GM18508 (cell line): ENCODE data around the gene PAM16.
"Not testable (repeated sequence)": the region's sequence is repeated elsewhere in the genome, so short reads cannot be mapped to it uniquely, and the experiment has no call there.

Experiments used
- ATAC-seq: cut with Tn5 transposase; IDR thresholded peaks from one replicate; pipeline ENCODE4 v1.9.1; 2021; ENCODE audit warnings: moderate number of reproducible peaks; ENCODE audit not compliant: insufficient read depth, unreplicated experiment

PAM16 gene

DNA sequence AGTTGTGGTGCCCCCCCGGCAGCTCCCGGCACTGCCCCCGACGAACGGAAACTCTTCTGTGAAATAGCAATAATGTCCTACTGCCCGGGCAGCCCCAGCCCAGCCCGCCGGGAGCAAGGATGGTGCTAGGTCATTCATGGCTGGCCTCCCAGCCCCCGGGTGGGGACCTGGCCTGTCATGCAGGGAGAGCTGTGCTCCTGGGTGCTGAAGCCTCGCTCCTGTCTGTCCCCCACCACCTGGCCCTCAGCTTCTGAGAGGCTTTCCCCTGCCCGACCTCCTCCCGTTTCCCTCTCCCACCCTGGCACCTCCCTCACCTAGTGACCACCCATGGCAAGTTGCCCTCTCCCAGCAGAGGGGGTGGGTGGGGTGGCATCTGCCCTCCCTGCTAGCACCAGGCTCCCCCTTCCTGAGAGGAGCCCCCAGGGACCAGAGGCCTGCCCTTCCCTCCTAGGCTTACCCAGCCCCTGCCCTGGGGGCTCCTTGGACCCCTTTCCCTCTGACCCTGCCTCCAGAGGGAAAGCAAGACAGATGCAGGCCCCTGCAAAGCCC, 13.5 kb downstream of the PAM16 start:
- no peak for ATAC-seq

DNA sequence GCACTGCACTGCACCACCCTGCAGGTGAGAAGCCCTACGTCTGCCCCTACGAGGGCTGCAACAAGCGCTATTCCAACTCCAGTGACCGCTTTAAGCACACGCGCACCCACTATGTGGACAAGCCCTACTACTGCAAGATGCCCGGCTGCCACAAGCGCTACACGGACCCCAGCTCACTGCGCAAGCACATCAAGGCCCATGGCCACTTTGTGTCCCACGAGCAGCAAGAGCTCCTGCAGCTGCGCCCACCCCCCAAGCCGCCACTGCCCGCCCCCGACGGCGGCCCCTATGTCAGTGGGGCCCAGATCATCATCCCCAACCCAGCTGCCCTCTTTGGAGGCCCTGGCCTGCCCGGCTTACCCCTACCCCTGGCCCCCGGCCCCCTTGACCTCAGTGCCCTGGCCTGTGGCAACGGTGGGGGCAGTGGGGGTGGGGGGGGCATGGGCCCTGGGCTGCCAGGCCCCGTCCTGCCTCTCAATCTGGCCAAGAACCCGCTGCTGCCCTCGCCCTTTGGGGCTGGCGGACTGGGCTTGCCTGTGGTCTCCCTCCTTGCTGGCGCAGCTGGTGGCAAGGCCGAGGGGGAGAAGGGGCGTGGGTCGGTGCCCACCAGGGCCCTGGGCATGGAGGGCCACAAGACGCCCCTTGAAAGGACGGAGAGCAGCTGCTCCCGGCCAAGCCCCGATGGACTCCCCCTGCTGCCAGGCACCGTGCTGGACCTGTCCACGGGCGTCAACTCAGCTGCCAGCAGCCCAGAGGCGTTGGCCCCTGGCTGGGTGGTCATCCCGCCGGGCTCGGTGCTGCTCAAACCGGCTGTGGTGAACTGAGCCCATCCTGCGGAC, 14.2 kb downstream of the PAM16 start:
- no peak for ATAC-seq

DNA sequence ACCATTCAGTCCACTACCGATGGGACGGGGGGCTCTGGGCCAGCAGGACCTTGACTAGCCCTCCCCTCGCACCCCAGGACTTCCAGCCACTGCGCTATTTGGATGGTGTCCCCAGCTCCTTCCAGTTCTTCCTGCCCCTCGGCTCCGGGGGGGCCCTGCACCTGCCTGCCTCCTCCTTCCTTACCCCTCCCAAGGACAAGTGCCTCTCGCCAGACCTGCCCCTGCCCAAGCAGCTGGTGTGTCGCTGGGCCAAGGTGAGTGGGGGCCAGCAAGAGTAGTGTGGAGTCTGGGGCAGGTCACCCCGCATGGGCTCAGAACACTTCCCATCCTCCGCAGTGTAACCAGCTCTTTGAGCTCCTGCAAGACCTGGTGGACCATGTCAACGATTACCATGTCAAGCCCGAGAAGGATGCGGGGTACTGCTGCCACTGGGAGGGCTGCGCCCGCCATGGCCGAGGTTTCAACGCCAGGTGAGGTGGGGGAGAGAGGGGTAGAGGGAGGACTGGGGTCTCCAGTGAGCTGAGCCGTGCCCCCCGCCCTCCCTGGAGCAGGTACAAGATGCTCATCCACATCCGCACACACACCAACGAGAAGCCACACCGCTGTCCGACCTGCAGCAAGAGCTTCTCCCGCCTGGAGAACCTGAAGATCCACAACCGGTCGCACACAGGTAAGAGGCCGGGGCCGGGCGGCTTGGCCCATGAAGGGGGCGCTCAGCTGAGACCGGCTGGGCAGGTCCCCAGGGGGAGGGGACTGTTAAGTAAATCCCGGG, 16.2 kb downstream of the PAM16 start:
- ATAC-seq: no peak

DNA sequence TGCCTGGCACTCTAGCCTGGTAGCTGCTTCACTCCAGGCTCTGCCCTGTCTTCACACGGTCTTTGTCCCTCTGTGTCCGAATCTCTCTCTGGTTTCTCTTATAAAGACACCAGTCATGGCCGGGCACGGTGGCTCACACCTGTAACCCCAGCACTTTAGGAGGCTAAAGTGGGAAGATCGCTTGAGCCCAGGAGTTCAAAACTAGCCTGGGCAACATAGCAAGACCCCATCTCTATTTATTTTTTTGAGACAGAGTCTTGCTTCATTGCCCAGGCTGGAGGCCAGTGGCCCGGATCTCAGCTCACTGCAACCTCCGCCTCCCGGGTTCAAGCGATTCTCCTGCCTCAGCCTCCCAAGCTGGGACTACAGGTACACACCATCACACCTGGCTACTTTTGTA, 17.4 kb downstream of the PAM16 start:
- ATAC-seq: not testable (repeated sequence)

DNA sequence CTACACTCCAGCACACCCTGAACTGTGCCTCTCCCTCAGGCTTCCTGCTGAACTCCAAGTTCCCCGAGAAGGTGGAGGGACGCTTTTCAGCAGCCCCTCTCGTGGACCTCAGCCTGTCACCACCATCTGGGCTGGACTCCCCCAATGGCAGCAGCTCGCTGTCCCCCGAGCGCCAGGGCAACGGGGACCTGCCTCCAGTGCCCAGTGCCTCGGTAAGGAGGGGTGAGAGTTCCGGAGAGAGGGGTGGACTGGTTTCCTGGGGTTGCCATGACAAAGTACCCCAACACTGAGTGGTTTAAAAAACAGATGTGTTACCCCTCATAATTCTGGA, 17.8 kb downstream of the PAM16 start:
- no peak for ATAC-seq

DNA sequence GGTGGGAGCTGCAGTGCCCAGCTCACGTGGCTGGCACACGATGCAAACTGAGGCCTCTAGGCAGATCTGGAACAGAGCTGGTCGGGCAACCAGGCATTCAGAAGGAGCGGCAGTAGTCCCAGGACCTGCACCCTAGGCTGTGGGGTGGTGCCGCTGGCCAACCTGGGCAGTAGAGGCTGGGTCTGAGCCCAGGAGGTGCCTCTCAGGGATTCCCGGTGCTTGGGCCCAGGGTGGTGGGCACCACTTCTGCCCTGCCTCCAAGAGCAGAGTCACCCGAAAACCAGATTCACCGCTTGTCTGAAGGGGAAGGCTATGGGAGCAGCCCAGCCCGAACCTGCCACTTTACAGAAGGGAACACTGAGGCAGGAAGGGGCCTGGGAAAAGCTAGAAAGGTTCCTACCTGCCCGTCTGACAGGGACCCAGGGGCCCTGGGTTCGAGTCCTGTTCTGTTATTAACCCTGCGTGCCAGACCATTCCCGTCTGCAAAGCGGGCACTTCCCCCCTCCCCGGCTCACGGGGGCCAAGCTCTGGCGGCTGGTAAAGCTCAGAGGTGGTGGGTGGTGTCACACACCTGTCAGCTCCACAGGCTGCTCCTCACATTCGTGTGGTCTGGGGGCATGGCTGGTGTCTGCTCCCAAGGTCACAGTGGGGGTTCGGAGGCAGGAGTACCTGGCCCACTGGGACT, 18.4 kb downstream of the PAM16 start:
- ATAC-seq: no peak

DNA sequence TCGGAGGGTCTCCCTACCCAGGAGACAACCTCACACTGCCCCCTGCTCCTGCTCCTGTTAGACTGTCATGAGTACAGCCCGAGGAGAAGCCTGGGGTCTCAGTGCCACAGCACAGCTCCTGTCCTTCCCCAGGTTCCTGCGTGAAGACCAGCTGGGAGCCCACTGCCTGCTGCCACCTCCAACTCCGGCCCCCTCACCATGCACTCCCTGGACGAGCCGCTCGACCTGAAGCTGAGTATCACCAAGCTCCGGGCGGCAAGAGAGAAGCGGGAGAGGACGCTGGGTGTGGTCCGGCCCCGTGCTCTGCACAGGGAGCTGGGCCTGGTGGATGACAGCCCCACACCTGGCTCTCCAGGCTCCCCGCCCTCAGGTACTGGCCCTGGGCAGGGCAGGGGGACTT, 19.0 kb downstream of the PAM16 start:
- no peak for ATAC-seq

DNA sequence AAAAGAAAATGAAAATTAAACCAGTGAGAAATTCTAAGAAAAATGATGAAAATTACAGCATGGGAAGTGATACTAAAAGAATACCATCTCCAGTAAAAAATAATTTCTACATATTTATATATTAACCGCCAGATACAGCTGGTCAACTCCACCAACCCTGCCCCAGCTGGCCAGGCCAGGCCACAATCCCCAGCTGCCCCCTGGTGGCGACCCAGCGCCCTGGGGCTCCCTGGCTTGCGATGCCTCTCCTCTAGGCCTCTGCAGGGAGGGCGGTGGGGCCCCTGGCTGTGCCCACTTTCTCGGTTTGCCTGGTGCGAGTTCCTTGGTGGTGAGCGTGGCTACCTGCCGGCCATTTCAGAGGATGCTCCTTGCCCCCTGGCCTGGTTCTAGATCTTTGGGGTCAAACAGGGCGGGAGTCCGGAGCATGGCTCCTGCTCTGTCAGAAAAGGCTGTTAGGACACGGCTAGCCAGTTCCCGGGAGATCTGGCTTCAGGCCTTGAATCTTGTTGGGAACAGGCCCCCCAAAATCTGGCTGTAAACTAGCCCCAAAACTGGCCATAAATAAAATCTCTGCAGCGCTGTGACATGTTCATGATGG, 20.7 kb downstream of the PAM16 start:
- ATAC-seq: no peak

DNA sequence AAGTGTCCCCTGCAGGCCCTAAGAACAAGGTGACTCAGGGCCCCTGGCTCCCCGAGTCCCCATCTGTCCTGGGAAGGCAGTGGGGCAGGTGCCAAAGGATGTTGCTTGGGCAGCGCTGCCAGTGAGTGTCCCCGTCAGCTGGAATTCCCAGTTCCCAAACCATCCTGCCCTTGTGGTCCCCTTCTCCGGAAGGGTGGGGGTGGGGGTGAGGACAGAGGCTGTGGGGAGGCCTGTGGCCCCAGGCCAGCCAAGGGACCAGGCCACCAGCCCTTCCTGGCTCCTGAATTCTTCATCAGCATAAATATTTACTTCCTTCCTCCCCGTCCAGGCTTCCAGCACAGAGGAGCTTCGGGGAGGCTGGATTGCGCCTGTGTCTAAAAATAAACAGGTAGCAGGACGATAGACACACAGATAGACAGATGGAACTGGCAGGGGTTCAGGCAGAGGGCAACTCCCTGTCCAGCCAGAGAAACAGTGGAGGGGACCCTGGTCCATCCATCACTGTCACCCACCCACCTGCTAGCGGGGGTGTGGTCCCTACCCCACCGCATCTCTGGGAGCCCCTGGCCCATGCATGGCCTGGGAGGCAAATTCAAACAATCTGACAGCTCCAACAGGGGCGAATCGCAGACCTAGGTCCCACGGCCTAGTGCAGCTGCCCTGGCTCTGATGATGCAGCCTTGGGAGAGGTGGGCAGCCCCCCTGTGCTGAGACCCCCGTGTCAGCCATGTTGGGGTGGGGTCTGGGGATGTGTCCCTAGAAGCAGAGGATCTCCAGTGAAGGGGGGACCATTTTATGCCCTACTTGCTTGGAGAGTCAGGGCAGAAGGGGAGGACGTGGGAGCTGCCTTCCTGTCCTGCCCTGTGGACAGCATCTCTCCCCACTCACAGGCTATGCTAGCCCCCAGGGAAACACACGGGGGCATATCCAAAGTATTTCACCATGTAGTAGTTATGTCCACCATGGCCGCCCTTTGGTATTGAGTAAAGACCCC, 22.0 kb downstream of the PAM16 start:
- ATAC-seq: no peak

DNA sequence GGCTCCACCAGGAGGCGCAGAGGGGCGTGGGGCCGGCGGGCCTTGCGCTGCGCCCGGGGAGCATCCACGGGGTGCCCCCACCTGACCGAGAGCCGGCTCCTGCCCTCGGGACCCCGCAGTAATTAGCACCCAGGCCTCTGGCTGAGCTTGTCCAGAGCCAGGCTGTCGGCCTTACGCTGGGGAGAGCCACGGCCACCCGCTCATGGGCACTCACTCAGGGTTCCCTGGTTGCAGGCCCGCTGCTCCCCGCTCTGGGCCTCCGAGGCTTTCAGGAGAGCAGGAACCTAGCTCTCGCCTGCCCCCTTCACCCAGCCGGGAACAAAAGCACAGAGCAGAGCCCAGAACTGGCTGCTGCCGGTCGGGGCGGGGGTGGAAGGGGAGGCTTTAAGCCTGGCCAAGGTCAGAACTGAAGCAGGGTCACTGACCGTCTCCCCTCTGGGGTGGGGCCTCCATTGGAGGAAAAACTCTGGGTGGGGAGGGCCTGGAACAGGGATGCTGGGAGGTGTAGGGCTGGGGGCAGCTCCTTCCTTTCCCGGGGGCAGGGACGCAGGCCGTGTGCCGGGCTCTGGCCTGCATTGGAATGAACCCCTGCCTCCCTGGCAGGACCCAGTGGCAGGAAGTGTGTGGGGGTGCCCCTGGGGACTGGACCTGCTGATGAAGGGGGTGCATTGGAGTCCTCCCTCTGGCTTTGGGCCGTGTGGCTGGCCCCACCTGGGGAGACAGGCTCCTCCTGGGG, 22.9 kb downstream of the PAM16 start:
- ATAC-seq: no peak

DNA sequence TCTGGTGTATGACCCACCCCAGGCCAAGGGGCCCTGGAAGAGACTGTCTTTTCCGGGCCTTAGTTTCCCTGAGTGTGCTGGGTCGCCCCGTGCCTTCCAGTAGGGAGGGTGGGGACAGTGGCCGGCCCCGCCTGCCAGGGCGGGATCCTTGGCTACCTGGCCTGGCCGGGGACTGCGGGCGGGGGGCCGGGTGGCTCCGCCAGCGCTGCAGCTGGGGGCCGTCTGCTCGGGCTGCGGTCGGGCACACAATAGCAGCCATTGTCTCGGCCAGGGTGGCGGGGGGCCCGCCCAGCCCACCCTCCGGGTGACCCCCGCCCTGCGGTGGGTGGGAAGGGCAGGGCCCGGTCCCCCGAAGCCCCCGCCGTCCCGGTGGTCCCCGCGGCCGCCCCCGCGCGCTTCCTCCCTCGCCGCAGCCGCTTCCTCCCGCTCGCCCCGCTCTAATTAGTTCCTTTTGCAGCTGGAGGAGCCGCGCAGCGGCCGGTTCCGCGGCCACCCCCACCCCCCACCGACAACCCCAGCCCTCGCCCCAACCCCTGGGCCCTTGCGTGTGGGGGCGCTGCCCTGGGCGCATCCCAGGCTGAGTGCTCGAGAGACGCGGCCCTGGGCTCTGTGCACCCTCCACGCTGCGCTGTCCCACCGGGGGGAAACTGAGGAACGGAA, 23.6 kb downstream of the PAM16 start:
- ATAC-seq: no peak

DNA sequence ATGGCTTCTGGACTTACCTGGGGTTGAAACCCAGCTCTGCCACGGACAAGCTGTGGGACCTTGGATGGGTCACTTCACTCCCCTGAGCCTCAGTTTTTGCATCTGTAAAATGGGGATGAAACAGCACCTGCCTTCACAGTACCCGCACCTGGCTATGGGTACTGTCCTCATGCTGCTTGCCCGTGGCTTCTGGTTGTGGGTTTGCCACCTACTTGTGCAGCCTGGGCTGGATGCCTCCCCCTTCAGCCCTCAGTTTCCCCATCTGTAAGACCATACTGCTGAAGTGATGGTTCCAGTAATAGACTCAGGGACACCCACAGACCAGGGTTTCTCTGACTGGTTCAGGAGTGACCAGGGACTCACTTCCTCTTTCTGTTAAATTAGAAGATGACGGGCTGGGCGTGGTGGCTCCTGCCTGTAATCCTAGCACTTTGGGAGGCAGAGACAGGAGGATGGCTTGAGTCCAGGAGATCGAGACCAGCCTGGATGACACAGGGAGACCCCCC, 25.8 kb downstream of the PAM16 start:
- ATAC-seq: no peak

DNA sequence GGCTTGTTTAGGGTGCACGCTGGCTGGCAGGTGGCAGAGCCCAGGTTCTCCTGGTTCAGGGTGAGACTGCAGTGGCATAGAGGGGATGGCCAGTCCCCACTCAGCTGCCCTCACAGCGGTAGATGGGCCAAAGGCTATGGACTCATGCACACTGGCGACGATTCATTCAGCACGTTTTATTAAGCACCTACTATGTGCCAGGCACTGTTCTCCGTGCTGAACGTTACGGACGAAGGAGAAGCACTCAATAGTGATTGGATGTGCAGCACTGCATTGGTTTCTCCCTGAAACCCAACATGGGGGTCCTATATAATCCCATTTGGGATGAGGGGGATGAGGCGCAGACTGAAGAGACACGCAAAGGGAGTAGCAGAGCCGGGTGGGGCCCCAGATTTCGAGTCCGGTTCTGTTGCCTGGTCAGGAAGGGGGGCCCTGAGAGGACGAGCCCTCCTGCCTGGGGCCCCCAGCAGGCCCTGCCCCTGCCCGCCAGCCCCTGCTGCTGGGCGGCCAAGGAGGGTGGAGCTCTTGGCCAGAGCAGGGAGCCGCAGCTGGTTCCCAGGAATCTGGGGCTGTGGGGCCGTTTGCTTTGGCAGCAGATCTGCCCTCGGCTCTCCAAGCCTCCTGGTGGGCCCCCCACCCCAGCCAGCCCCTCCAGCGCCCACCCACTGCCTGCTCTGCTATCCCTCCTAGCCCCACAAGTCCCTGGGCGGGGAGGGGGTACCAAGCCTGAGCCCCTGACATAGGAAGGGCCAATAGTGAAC, 26.4 kb downstream of the PAM16 start:
- ATAC-seq: no peak

DNA sequence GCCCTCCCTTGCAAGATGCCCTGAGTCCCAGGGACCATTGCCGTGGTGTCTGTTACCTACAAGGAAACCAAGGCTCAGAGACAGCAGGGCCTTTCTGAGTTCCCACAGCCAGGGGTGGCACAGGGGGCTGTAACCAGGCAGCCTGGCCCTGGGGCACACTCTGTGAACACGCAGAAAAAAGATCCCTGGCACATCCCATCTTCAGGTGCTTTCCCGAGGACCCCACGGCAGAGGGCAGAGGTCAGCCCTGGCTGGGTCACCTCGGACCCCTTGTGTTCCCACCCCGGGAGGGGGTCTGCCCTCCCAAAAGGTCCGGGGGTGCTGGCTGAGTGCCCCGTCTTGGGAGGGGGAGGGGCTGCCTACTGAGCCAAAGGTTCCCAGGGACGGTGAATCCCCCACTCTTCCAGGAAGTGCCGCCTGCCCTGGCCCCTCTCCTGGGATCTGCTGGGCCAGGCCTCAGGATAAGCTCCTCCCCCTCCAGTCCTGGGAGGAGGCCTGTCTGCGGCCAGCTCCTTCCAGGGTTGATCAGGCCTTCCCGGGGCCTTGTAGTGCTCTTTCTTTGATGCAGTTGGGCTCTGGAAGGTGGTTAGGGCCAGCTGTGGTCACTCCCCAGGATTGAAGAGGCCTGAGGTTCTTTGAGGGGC, 27.2 kb downstream of the PAM16 start:
- no peak for ATAC-seq

DNA sequence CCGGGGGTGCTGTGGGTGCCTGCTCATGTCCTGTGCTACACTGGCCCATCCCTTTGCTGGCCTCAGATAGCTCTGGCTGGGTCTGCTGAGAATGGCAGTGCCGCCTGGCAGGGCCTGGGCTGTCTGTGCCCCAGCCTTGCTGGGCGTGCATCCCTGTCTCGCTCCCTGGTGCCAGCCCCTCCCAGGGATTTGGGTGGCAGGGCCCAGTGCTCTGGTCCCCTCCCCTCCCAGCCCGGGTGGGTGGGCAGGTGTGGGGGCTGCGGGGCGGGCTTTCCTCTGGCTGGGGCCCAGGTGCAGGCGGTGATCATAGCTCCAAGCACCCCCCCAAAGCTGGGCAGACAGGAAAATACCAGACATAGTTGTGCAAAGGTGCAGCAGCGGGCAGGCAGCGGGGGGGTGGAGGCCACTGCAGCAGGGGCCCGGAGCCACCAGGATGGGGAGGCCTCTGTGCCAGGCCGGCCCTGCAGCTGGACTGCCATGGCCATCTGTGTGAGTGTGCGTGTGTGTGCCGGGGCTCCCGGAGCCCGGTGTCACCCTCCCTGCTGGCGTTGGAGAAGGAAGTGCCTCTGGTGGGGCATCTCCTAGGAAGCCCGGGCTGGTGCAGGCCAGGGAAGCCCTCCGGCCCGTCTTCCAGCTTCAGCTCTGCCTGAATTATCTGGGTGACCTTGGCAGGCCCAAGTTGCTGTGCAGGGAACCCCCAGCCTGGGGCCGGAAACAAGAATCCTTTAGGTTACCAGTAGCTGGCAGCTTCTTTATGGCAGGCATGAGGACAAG, 27.9 kb downstream of the PAM16 start:
- no peak for ATAC-seq
